Measurements from ENCODE around the gene GGTLC3.
"Not testable (repeated sequence)": the region's sequence is repeated elsewhere in the genome, so short reads cannot be mapped to it uniquely, and the experiment has no call there.

GGTLC3 gene

GRCh38 chr22:18513454-18513853, 4.5 kb downstream of the GGTLC3 start:
- not testable (repeated sequence) for DNase-seq (ENCODE audit: low read depth, low spot score)

DNA sequence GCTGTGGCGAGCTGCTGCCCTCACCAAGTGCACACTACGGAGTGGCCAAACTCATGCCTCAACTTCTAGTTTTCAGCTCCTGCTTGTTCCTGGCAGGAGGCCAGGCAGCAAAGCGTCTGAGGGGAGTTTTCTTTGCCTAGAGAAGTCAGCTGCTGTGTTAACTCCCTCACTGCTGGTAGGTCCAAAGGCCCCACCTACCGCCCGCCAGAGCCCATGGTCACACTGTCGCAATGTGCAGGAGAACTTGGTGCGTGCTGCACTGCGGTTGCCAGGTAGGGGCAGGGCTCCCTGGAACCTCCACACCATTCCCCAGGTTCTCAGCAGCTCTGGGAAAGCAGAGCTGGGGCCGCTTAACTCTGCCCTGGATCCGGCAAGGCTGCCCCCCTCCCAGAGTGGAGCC, 5.6 kb downstream of the GGTLC3 start:
- DNase-seq (ENCODE audit: low read depth, low spot score): not testable (repeated sequence)

DNA sequence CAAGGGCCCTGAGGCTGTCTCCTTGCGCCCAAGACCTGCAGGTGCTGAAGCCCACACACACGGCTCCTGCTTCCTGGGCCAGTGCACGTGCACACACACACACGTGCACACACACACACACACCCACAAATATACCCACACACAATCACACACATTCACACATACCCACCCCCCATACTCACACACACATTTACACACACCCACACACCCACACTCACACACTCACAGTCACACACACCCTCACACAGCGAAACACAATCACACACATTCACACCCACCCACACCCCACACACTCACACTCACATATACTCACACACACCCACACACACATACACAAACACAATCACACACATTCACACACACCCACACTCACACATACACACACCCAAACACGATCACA, 6.6 kb downstream of the GGTLC3 start:
- DNase-seq (ENCODE audit: low read depth, low spot score): not testable (repeated sequence)

DNA sequence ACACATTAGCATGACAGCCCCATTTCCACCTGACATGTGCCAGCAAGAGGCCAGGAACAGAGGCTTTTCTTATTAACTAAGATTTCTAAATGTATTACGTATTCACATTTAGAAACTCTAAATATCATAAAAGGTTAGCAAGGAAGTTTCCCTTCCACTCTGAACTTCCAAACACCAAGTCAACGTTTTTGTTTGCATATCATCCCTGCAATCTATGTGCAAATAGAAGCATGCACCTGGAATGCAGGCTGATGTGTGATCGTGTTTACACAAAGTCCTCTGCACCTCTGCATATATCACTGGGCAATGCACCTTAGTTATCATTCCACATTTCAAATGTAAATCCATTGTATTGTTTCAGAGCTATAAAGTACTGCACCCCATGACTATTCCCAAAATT, 21.7 kb downstream of the GGTLC3 start:
- not testable (repeated sequence) for DNase-seq (ENCODE audit: low read depth, low spot score)

Measured in iPS DF 19.7 (cell line).